ENCODE data around the gene MROH9.
"Not testable (repeated sequence)": the region's sequence is repeated elsewhere in the genome, so short reads cannot be mapped to it uniquely, and the experiment has no call there.

The MROH9 gene

GRCh38 chr1:170935231-170935630, at the start of gene MROH9:
MROH9 (plus strand) TSS chr1:170935534; CDS start chr1:170945557, 10,023 bp downstream.
- DNase-seq = no peak

GRCh38 chr1:170885551-170885950, 49.8 kb upstream of the MROH9 start:
- DNase-seq = no peak

DNA sequence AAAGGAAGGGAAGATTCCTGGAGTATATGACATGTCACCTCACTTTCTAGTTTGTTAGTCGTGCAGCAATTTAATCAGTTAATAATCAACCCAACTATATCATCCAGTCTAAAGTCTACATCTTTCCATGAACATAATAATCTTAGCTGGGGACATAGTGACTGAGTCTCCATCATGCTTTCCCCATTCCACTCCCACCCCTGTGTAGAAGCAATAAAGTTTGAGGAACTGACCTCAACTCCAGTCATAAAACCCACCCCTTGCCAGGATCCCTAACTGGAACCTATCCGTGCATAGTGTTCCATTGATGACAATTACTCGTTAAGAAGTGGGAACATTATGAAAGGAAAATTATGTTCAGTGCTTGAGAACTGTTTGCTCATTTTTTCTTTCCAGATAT, 48.9 kb upstream of the MROH9 start:
- DNase-seq = no peak

DNA sequence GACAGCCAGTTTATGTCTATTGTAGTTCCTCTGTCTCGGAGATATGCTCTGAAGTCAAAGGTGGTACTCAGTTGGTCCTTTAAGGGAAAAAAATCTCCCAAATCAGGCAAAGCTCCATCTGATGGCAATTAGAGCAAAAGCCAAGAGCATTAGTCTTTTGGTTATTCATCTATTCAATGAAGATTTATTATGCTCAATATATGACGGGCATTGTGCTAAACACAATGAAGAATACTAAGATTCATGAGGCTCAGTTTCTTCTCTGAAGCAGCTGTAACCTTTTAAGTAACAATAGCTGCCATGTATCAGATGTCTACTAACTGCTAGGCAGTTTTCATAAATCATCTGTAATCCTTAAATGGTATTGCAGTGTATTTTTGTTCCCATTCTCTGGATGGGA, 47.6 kb upstream of the MROH9 start:
- no peak for DNase-seq

DNA sequence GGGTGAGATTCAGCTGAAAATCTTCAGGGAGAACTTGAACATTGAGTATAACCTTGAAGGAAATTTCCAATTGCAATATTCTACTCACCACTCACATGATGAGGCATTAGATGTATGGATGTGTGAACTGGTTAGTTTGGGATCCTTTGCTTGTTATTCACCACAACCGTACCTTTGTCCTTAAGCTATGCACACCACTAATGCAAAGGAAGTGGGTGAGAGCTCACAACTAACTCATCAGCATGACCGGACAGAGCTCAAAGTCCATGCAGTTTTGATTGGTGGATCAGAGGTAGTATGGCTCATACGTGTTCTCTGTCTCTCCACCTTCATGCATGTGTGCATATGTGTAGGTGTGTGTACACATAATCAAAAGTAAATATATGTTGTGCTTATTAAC, 43.5 kb upstream of the MROH9 start:
- DNase-seq = no peak

- no peak for DNase-seq
Measured at GRCh38 chr1:170893655-170894297, 41.6 kb upstream of the MROH9 start.

- DNase-seq = no peak
Measured at GRCh38 chr1:170903961-170904360, 31.4 kb upstream of the MROH9 start.

- no peak for DNase-seq
Measured at GRCh38 chr1:170908942-170909341, 26.4 kb upstream of the MROH9 start.

DNA sequence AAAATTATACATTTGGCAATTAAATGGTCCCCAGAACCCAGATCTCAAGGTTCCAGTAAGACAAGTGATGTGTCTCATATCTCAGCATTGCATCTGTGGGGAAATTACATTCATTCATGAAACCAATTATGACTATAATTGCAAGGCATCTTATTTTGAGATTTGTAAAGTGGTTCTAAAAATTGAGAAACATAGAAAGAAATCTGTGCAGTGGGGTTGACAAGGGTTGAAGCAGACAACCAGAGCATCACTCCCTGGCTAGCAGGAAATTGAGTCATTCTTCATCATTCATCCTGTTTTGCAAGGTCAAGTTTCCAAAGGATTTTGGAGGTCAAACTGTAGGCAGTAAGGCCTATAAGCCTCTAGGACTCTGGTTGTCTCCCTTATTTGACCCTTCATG, 25.1 kb upstream of the MROH9 start:
- no peak for DNase-seq

DNA sequence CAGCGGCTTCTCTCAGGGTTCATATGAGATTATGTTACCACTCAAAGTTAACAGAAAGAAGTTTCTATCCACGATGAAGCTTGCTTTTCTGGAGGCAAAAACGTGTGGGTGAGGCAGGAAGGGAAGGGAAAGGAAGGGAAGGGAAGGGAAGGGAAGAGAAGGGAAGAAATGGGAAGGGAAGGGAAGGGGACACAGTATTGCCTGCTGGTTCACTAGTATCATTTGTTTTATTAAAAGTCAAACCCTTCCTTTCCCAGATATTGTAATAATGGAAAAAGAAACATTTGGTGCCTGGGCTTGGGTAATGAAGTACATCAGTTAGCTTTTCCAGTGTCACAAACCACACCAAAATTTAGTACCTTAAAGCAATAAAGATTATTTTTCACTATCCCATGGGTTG, 18.0 kb upstream of the MROH9 start:
- no peak for DNase-seq

- DNase-seq = not testable (repeated sequence)
Measured at GRCh38 chr1:170924656-170925055, 10.7 kb upstream of the MROH9 start.

DNA sequence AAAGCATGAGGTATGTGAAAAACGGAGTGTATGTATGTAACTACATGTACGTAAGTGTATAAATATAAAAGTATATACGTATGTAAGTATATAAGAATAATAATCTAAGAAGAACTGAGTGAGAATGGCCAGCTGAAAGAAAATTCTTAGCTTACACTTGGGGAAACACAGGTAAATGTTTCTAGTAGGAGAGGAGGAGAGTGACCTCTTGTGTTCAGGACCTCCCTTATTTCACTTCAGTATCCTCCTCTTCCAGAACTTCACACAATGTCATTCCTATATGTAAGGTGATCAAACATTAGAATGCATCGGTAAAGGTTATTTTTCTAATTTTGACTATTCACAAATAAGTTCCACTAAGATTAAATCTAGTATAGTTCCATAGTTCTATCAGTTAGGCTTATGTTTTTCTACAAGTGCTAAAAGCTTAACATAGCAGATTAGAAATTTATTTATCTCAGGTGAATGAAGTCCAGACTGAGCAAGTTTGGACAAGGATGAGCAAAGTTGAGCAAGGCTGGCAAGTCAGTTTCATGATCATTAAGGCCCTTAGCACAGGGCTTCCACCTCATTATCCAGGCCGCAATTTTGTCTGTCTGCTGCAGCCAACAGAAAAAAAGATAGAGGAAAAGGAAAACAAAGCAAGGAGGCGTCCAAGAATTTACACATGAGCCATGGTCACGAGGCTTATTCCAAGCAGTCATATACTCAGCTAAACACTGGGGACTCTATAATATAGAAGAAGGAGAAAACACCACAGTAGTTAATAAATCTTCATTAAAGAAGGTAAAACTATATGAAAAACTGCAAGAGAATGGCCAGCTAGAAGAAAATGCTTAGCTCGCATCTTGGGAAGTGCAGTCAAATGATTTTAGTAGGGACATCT, 7.1 kb upstream of the MROH9 start:
- DNase-seq = no peak

GRCh38 chr1:170929412-170929834, 5.9 kb upstream of the MROH9 start:
- no peak for DNase-seq

DNA sequence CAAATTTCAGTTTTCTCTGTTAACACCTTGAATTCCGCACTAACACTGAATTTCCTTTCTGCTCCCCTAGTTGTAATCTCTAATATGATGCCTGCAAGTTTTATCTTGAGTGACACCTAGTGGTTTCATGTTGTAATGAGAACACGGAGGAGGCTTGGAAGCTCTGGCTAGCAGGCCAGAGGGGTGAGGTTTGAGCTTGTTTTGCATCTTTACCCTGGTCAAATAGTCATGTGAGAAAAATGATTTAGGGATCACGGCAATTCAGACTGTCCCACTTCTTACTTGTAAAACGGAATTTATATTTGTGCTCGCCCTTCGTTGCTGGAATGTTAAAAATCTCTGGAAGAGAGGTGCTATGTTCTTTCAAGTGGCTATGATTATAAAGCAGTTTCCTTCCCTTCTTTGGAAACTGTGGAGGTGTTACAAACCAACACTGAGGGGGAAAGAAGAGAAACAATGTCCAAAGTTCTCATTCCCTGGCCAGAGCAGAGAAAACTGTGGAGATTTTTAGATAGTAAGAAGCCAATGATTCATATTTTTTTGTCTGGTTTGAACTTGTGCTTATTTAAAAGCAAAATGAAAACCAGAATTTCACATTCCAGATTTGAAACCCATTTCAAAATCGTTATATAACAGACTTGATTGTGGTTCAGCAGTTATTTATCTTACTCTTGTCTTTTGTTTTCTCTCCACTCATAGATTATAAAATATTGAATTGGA, 5.3 kb upstream of the MROH9 start:
- no peak for DNase-seq

DNA sequence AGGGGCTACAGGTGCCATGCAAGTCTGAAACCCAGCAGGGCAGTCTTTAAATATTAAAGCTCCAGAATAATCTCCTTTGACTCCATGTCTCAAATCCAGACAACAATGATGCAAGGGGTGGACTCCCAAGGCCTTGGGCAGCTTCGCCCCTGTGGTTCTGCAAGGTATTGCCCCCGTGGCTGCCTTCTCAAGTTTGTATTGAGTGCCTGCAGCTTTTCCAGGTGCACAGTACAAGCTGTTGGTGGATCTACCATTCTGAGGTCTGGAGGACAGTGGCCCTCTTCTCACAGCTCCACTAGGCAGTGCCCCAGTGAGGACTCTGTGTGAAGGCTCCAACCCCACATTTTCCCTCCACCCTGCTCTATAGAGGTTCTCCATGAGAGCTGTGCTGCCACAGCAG, 3.7 kb upstream of the MROH9 start:
- DNase-seq = no peak

GRCh38 chr1:170932236-170932635, 3.1 kb upstream of the MROH9 start:
- DNase-seq = no peak

DNA sequence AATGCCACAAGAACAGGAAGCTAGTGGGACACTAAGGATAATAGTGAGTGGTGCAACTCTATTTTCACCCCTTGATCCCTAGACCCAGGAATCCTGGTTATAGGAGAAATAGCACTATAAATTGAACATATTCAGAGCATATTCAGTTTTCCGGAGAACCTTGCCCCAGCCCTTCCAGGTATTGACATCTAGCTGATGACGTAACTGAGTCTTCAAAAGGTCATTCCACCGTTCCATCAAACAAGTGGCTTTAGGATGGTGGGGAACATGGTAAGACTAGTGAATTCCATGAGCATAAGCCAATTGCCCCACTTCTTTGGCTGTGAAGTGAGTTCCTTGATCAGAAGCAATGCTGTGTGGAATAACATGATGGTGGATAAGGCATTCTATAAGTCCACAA, 2.9 kb downstream of the MROH9 start:
- DNase-seq = no peak

GRCh38 chr1:170939476-170939875, 4.1 kb downstream of the MROH9 start:
- DNase-seq = no peak

- not testable (repeated sequence) for DNase-seq
Measured at GRCh38 chr1:170951744-170952143, 16.4 kb downstream of the MROH9 start.

DNA sequence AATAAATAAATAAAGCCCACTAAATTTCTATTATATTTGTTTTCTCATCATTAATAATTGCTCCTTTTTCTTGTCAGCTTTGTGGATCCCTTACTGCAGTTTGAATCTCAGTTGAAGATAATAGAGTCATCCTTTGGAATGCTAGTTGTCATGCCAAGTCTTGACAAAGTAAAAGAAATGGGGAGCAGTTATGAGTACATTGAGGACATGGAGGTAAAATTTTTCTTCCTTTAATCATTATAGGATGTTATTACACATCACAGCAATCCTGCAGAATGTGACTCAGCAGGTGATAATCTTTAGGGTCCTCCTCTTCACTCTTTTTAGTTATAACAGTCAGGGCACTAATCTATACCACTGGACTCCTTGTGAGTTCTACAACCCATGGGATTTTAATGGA, 24.1 kb downstream of the MROH9 start:
- no peak for DNase-seq

GRCh38 chr1:170964506-170964905, 29.2 kb downstream of the MROH9 start:
- DNase-seq = no peak

DNA sequence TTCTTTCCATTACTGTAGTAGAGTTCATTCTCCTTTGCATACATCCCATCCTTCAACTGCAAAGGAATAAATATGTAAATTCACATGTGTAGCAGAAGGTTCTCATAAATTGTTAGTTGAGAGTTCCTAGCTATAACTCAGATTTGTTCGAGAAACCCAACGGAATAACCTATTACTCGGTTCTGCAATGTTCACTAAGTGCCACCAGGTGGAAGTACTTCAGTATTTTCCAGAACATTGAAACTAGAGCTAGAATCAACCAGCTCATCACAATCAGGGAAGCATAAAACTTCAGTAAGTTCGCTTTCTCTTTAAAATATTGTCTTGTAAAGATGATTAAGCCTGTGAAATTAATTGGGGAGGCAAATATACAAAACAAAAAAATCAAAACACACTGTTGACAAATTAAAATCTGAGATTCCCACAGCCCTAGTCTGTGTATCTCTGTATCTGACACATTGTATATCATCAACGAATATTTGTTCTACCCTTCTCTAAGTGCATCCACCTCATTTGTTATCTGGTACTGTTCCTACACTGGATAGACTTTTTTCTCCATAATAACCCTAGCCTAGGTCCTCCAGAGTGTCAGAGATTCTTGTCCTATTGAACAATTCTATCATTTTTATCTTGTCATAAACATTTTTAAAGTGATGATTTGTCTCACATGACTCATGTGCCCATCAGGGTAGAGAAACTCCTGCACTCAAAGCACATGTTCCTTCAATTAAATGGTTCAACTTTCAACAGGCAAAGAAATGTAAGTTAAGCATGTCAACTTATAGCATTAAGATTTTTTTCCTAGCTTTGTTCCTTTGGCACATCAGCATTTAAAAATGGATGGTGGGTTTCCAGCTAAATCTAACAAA, 31.9 kb downstream of the MROH9 start:
- DNase-seq = no peak

GRCh38 chr1:170970256-170970655, 34.9 kb downstream of the MROH9 start:
- DNase-seq = no peak

Measured in T1000 (cell line).